OCI-LY1 (cell line): Measurements from ENCODE around the gene BMAL2.

Source experiments
- H2AFZ ChIP-seq: fragments of 200-600 bp; sonication (generic), shearing (Covaris generic); 2 replicates; pipeline ENCODE4 v1.6.0; 2014; ENCODE audit warnings: antibody characterized with exemption, mild to moderate bottlenecking, low read length
- H3F3A ChIP-seq: fragments of 200-600 bp; sonication (generic), shearing (Covaris generic); 2 replicates; pipeline ENCODE4 v1.6.0; 2014; ENCODE audit warnings: mild to moderate bottlenecking, antibody characterized with exemption, low read length, moderate library complexity; ENCODE audit not compliant: insufficient read depth
- H3K27ac ChIP-seq: fragments of 200-600 bp; sonication (generic); 2 replicates; pipeline ENCODE4 v1.5.1; 2014; ENCODE audit warnings: low read length, mixed run types, mild to moderate bottlenecking, low read depth; ENCODE audit not compliant: poor library complexity, severe bottlenecking
- H3K27me3 ChIP-seq: fragments of 200-600 bp; sonication (generic); 2 replicates; pipeline ENCODE4 v1.6.0; 2014; ENCODE audit warnings: antibody characterized with exemption, mild to moderate bottlenecking, low read length, moderate library complexity; ENCODE audit not compliant: insufficient read depth
- H3K36me3 ChIP-seq: fragments of 200-600 bp; sonication (generic); 2 replicates; pipeline ENCODE4 v1.6.1; 2014; ENCODE audit warnings: mild to moderate bottlenecking, antibody characterized with exemption, low read length, moderate library complexity, mixed read lengths; ENCODE audit not compliant: insufficient read depth
- H3K4me1 ChIP-seq: fragments of 200-600 bp; sonication (generic); 2 replicates; pipeline ENCODE4 v1.5.1; 2014; ENCODE audit warnings: mild to moderate bottlenecking, low read length, moderate library complexity; ENCODE audit not compliant: insufficient read depth, severe bottlenecking
- H3K4me2 ChIP-seq: fragments of 200-600 bp; sonication (generic), shearing (Covaris generic); 2 replicates; pipeline ENCODE4 v1.6.1; 2014; ENCODE audit warnings: low read length
- H3K4me3 ChIP-seq: fragments of 200-600 bp; sonication (generic); 2 replicates; pipeline ENCODE4 v1.5.1; 2014; ENCODE audit warnings: low read length, low read depth, mild to moderate bottlenecking, mixed read lengths; ENCODE audit not compliant: poor library complexity, severe bottlenecking
- H3K79me2 ChIP-seq: fragments of 200-600 bp; shearing (Covaris generic); 2 replicates; pipeline ENCODE4 v1.6.1; 2016; ENCODE audit warnings: mixed run types, low read length, mixed read lengths; ENCODE audit not compliant: insufficient read depth
- H3K9ac ChIP-seq: fragments of 200-600 bp; sonication (generic), shearing (Covaris generic); 2 replicates; pipeline ENCODE4 v1.6.1; 2014; ENCODE audit warnings: mild to moderate bottlenecking, low read length, mixed read lengths
- H3K9me2 ChIP-seq: fragments of 200-600 bp; sonication (generic), shearing (Covaris generic); 2 replicates; pipeline ENCODE4 v1.6.1; 2014; ENCODE audit warnings: low read depth, mild to moderate bottlenecking, low read length, mixed read lengths
- H3K9me3 ChIP-seq: fragments of 200-600 bp; shearing (Covaris generic); 2 replicates; pipeline ENCODE4 v1.6.1; 2014; ENCODE audit warnings: low read length, mixed read lengths
- H4K20me1 ChIP-seq: fragments of 200-600 bp; sonication (generic), shearing (Covaris generic); 2 replicates; pipeline ENCODE4 v1.6.0; 2016; ENCODE audit warnings: mild to moderate bottlenecking, low read length; ENCODE audit not compliant: insufficient read depth
- CTCF ChIP-seq: fragments of 200-600 bp; sonication (generic), shearing (Covaris generic); IDR thresholded peaks from 2 replicates; pipeline ENCODE4 v1.5.1; 2017; ENCODE audit warnings: mild to moderate bottlenecking, antibody characterized with exemption, low read length, moderate library complexity, mixed read lengths
- EZH2 ChIP-seq: fragments of 200-600 bp; sonication (generic), shearing (Covaris generic); IDR thresholded peaks from 2 replicates; pipeline ENCODE4 v1.8.0; 2017; ENCODE audit warnings: borderline replicate concordance, mixed run types, mild to moderate bottlenecking, antibody characterized with exemption, low read length, moderate library complexity, mixed read lengths

The BMAL2 gene

GRCh38 chr12:27330846-27331245 lies 1.8 kb upstream of the BMAL2 start:
- H2AFZ ChIP-seq = no peak overlapping the region
- no peak overlapping the region for H3K4me3 ChIP-seq
- H3K9ac ChIP-seq = no peak overlapping the region

GRCh38 chr12:27331291-27331926 lies 1.2 kb upstream of the BMAL2 start:
- no peak overlapping the region for H3K27ac ChIP-seq
- H3K79me2 ChIP-seq = no peaks in the 10 kb centered on the region
- H2AFZ ChIP-seq = no peak overlapping the region
- no peaks in the 10 kb centered on the region for H4K20me1 ChIP-seq
- no peaks in the 10 kb centered on the region for H3K9me2 ChIP-seq
- no peak overlapping the region for H3K9ac ChIP-seq
- H3K4me1 ChIP-seq = peaks cover 12% of the 10 kb centered on the region
- H3K4me3 ChIP-seq = no peak overlapping the region
- H3K4me2 ChIP-seq = no peak overlapping the region
- H3K36me3 ChIP-seq = peaks cover 2% of the 10 kb centered on the region
- H3F3A ChIP-seq = no peaks in the 10 kb centered on the region
- H3K27me3 ChIP-seq = no peaks in the 10 kb centered on the region; the same call in 1 of the 2 replicates
- no peaks in the 10 kb centered on the region for H3K9me3 ChIP-seq
- TF ChIP-seq CTCF = no peak
- no peak for TF ChIP-seq EZH2

More at GRCh38 chr12:27330846-27331245, 1.8 kb upstream of the BMAL2 start:
- no peak overlapping the region for H3K27ac ChIP-seq
- H3K36me3 ChIP-seq = peaks cover 7% of the 10 kb centered on the region
- no peak for TF ChIP-seq CTCF
- TF ChIP-seq EZH2 = no peak
- no peak overlapping the region for H3K4me2 ChIP-seq
- H3K9me2 ChIP-seq = no peaks in the 10 kb centered on the region
- H3K9me3 ChIP-seq = no peaks in the 10 kb centered on the region
- H3K4me1 ChIP-seq = peaks cover 12% of the 10 kb centered on the region
- H3K79me2 ChIP-seq = no peaks in the 10 kb centered on the region
- no peaks in the 10 kb centered on the region for H4K20me1 ChIP-seq
- H3F3A ChIP-seq = no peaks in the 10 kb centered on the region
- no peaks in the 10 kb centered on the region; the same call in 1 of the 2 replicates for H3K27me3 ChIP-seq

GRCh38 chr12:27331927-27332324 lies 710 bp upstream of the BMAL2 start:
- Histone ChIP-seq H3K36me3 (no peaks in the 10 kb centered on the region), H3K4me2 (peak overlapping the region; percentile 82; the same call in 1 of the 2 replicates), H3K27ac (no peak overlapping the region), H4K20me1 (no peaks in the 10 kb centered on the region), H3K79me2 (no peaks in the 10 kb centered on the region), H3K9me3 (no peaks in the 10 kb centered on the region), H3F3A (no peaks in the 10 kb centered on the region), H3K4me1 (peaks cover 12% of the 10 kb centered on the region), H3K4me3 (no peak overlapping the region), H3K9ac (no peak overlapping the region; the same call in 1 of the 2 replicates), H3K27me3 (no peaks in the 10 kb centered on the region; the same call in 1 of the 2 replicates), H3K9me2 (no peaks in the 10 kb centered on the region), H2AFZ (no peak overlapping the region)
- TF ChIP-seq EZH2 = no peak
- no peak for TF ChIP-seq CTCF
